Osteocyte (in vitro differentiated cells): ENCODE measurements around the gene OR7D4. TPM values are rescaled to one million over a fixed set of nuclear protein-coding genes. Genes with fewer than 3 reads are reported as not detected.

Experiments used
- DNase-seq: peaks from one replicate; pipeline ENCODE4 v3.0.0; 2021; ENCODE audit warnings: mixed read lengths; ENCODE audit not compliant: unreplicated experiment; ENCODE audit errors: extremely low spot score
- H3K27ac Mint-ChIP-seq: one replicate; pipeline ENCODE4 v1.8.0; 2021; ENCODE audit warnings: mild to moderate bottlenecking, mixed read lengths; ENCODE audit not compliant: unreplicated experiment
- H3K27me3 Mint-ChIP-seq: one replicate; pipeline ENCODE4 v1.8.0; 2021; ENCODE audit warnings: mixed read lengths; ENCODE audit not compliant: unreplicated experiment
- H3K36me3 Mint-ChIP-seq: one replicate; pipeline ENCODE4 v1.8.0; 2021; ENCODE audit warnings: mixed read lengths; ENCODE audit not compliant: unreplicated experiment
- H3K4me1 Mint-ChIP-seq: one replicate; pipeline ENCODE4 v1.8.0; 2021; ENCODE audit warnings: mixed read lengths; ENCODE audit not compliant: unreplicated experiment
- H3K4me3 Mint-ChIP-seq: one replicate; pipeline ENCODE4 v1.8.0; 2021; ENCODE audit warnings: mild to moderate bottlenecking, moderate library complexity, mixed read lengths; ENCODE audit not compliant: unreplicated experiment
- H3K9me3 Mint-ChIP-seq: one replicate; pipeline ENCODE4 v1.8.0; 2021; ENCODE audit warnings: mixed read lengths; ENCODE audit not compliant: unreplicated experiment
- total RNA-seq: library from RNA; stranded (reverse); gene quantifications from 2 replicates; pipeline ENCODE4 v1.2.1, GENCODE V29; 2021
- TF ChIP-seq, protein P1 (sequence below): fragments of 200-600 bp; sonication (generic); IDR thresholded peaks from 2 replicates; pipeline ENCODE4 v1.5.0; 2021; ENCODE audit warnings: antibody characterized with exemption, mild to moderate bottlenecking, moderate library complexity

The OR7D4 gene
- total RNA-seq, 1 donor from 2014 or later = not detected

DNA sequence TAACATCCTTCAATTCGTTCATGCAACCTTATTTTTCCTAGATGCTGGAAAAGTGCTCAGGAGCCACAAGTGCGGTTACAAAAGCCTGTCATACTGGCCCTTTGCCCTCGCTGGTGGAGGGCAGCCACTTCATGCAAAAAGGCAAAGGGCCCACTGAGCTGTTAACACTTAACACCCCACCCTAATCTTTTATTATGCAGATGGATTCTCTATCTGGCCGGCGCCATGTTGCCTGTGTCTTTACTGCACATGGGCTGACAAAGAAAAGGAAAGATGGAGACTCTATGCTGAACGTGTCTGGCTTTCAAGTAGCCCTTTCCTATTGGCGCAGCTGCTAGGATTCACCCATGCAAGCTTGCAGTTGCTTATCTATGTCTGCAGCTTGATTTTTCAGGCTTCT is 29.9 kb downstream of the OR7D4 start:
- DNase-seq = no peak
- Mint-ChIP-seq H3K27ac (no peak overlapping the region), H3K36me3 (peaks cover 7% of the 10 kb centered on the region), H3K27me3 (no peaks in the 10 kb centered on the region), H3K4me3 (no peak overlapping the region), H3K9me3 (peaks cover 17% of the 10 kb centered on the region), H3K4me1 (no peaks in the 10 kb centered on the region)
- TF ChIP-seq, protein P1, sequence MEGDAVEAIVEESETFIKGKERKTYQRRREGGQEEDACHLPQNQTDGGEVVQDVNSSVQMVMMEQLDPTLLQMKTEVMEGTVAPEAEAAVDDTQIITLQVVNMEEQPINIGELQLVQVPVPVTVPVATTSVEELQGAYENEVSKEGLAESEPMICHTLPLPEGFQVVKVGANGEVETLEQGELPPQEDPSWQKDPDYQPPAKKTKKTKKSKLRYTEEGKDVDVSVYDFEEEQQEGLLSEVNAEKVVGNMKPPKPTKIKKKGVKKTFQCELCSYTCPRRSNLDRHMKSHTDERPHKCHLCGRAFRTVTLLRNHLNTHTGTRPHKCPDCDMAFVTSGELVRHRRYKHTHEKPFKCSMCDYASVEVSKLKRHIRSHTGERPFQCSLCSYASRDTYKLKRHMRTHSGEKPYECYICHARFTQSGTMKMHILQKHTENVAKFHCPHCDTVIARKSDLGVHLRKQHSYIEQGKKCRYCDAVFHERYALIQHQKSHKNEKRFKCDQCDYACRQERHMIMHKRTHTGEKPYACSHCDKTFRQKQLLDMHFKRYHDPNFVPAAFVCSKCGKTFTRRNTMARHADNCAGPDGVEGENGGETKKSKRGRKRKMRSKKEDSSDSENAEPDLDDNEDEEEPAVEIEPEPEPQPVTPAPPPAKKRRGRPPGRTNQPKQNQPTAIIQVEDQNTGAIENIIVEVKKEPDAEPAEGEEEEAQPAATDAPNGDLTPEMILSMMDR = no peak

- peaks cover 7% of the 10 kb centered on the region for H3K36me3 Mint-ChIP-seq
- H3K27ac Mint-ChIP-seq = no peak overlapping the region
- no peak overlapping the region for H3K4me3 Mint-ChIP-seq
- no peaks in the 10 kb centered on the region for H3K4me1 Mint-ChIP-seq
- DNase-seq = no peak
- TF ChIP-seq, protein P1 = no peak
- peaks cover 17% of the 10 kb centered on the region for H3K9me3 Mint-ChIP-seq
- H3K27me3 Mint-ChIP-seq = no peaks in the 10 kb centered on the region
These were observed 32.2 kb downstream of the OR7D4 start for GRCh38 chr19:9187191-9187590.

- Mint-ChIP-seq H3K9me3 (peaks cover 12% of the 10 kb centered on the region), H3K27me3 (no peaks in the 10 kb centered on the region), H3K27ac (no peak overlapping the region), H3K36me3 (peaks cover 8% of the 10 kb centered on the region), H3K4me1 (no peaks in the 10 kb centered on the region), H3K4me3 (no peak overlapping the region)
- no peak for DNase-seq
- TF ChIP-seq, protein P1 = no peak
These were observed 36.4 kb downstream of the OR7D4 start for GRCh38 chr19:9183000-9183399.

DNA sequence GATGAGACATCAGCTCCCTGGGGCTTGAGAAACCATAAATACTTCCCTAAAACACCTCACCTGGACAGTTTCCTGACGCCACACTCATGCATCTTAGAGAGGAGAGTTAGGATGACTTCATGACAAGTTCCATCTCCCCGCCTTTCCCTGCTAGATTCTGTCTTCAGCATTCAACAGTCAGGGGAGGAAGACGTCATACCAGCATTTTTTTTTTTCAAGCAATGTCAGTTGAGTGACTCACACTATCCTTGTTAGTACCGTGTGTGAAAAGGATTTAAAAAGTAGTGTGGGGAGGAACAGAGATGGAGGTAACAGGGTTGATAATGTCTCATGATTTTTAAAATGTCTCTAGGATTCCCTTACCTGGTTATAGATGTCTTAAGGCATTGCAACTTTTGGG is 40.5 kb downstream of the OR7D4 start, which contains the start of gene OR7D2:
TSS of gene OR7D2 (plus strand) at position 79 of the 400 bp plus-strand sequence. CDS start 6,803 bp downstream, outside the sequence.
- DNase-seq = no peak
- H3K4me3 Mint-ChIP-seq = no peak within 1 kb of the TSS
- peaks cover 13% of the 10 kb centered on the region for H3K9me3 Mint-ChIP-seq
- no peak within 1 kb of the TSS for H3K27ac Mint-ChIP-seq
- peaks cover 10% of the 10 kb centered on the region for H3K36me3 Mint-ChIP-seq
- TF ChIP-seq, protein P1 = no peak
- no peaks in the 10 kb centered on the region for H3K4me1 Mint-ChIP-seq
- H3K27me3 Mint-ChIP-seq = no peaks in the 10 kb centered on the region

DNA sequence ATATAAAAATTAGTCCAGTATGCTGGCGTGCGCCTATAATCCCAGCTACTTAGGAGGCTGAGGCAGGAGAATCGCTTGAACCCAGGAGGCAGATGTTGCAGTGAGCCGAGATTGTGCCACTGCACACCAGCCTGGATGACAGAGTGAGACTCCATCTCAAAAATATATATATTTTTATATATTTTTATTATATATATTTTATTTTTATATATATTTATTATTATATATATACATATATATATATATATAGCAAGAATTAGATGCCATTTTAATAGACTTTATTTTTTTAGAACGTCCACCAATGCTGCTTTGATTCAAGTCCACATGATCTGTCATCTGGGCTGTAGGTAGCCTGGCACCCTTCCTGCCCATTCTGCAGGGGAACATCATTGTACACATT is 44.1 kb downstream of the OR7D4 start:
- Mint-ChIP-seq H3K27me3 (no peaks in the 10 kb centered on the region), H3K9me3 (peaks cover 13% of the 10 kb centered on the region), H3K27ac (no peak overlapping the region), H3K4me1 (no peaks in the 10 kb centered on the region), H3K36me3 (peaks cover 8% of the 10 kb centered on the region), H3K4me3 (no peak overlapping the region)
- TF ChIP-seq, protein P1 = no peak
- no peak for DNase-seq
